Left lung (tissue), 10 donors: Measurements from ENCODE around the gene DIRAS1. TPM values are rescaled to one million over a fixed set of nuclear protein-coding genes. Genes with fewer than 3 reads are reported as not detected.

Source experiments
- ATAC-seq: fragments of 200-7000 bp; cut with Tn5 transposase; one replicate; pipeline ENCODE4 v1.9.1; 2020; ENCODE audit warnings: moderate library complexity
- DNase-seq, 4 donors: peaks; one replicate each; pipeline ENCODE4 v3.0.0-alpha.2; 2013 to 2020
- H3K27ac ChIP-seq, 2 donors: fragments of 200-600 bp; sonication (generic) in 1 of 2; one replicate each; pipeline versions ENCODE4 v1.5.0 to v1.8.0; 2020 to 2021
- H3K27me3 ChIP-seq, 2 donors: fragments of 200-600 bp; sonication (generic) in 1 of 2; one replicate each; pipeline versions ENCODE4 v1.5.0 to v1.8.0; 2020 to 2021
- H3K36me3 ChIP-seq, 2 donors: fragments of 200-600 bp; sonication (generic) in 1 of 2; one replicate each; pipeline versions ENCODE4 v1.5.0 to v1.8.0; 2020 to 2021
- H3K4me1 ChIP-seq, 2 donors: fragments of 200-600 bp; one replicate each; pipeline ENCODE4 v1.8.0; 2021
- H3K4me3 ChIP-seq, 2 donors: fragments of 200-600 bp; sonication (generic) in 1 of 2; one replicate each; pipeline versions ENCODE4 v1.5.0 to v1.8.0; 2020 to 2021; ENCODE audit warnings: mild to moderate bottlenecking in 1 of 2
- H3K9me3 ChIP-seq, 2 donors: fragments of 200-600 bp; sonication (generic) in 1 of 2; one replicate each; pipeline versions ENCODE4 v1.5.0 to v1.8.0; 2020 to 2021
- CTCF ChIP-seq, 2 donors: fragments of 200-600 bp; sonication (generic) in 1 of 2; IDR thresholded peaks; one replicate each; pipeline versions ENCODE4 v1.5.0 to v1.8.0; 2021; ENCODE audit warnings: antibody characterized with exemption in 2 of 2
- intact Hi-C, 2 donors: fragments of 100-400 bp; cut with DNase I; formaldehyde crosslinking; loops; one replicate each; pipeline versions ENCODE4 v1.11.2 to v1.14.2; 2022
- polyA plus RNA-seq, 6 donors: library from polyadenylated mRNA; unstranded; fragments of 120-200 nt; gene quantifications; one replicate each; pipeline ENCODE4 v1.2.1, GENCODE V29; 2013; ENCODE audit not compliant: insufficient read length in 6 of 6
- total RNA-seq, 2 donors: library from RNA; stranded (reverse); fragmentation: NEBNext Ultra II Directional; extraction: Animal tissue kit (Norgen Biotek cat#: 25700); gene quantifications; one replicate each; pipeline ENCODE4 v1.2.1, GENCODE V29; 2021
- donor health status: DM: no; HTN: yes; CAD: no.
- donor health status: DM: no; HTN: no; CAD: no.

DIRAS1 gene
- total and polyA plus RNA-seq, 8 donors, result 0.71 to 4.1 (median 1.5) TPM

GRCh38 chr19:2726904-2727639 lies 5.9 kb upstream of the DIRAS1 start:
- Histone ChIP-seq H3K4me1 (peaks cover 0 to 3% of the 10 kb centered on the region in 2 donors), H3K27ac (no peak overlapping the region), H3K9me3 (no peaks in the 10 kb centered on the region), H3K36me3 (peaks cover 0 to 5% of the 10 kb centered on the region in 2 donors), H3K27me3 (peaks cover 2 to 62% of the 10 kb centered on the region in 2 donors), H3K4me3 (no peak overlapping the region)
- DNase-seq (no peak), ATAC-seq (no peak)
- no peak for TF ChIP-seq CTCF (IDR thresholded peaks at IDR 0.05)
- intact Hi-C loops, result no loop called here

- H3K36me3 ChIP-seq, result no peaks in the 10 kb centered on the region
- H3K4me1 ChIP-seq, result peaks cover 0 to 3% of the 10 kb centered on the region in 2 donors
- no peak overlapping the region for H3K27ac ChIP-seq
- no peak for DNase-seq
- no peak overlapping the region for H3K4me3 ChIP-seq
- TF ChIP-seq CTCF (IDR thresholded peaks at IDR 0.05), result no peak
- intact Hi-C loops, result no loop called here
- H3K9me3 ChIP-seq, result no peaks in the 10 kb centered on the region
- no peak for ATAC-seq
- peaks cover 9 to 69% of the 10 kb centered on the region in 2 donors for H3K27me3 ChIP-seq
Measured at GRCh38 chr19:2726160-2726855, 5.1 kb upstream of the DIRAS1 start.

- no peak overlapping the region for H3K27ac ChIP-seq
- no peak for DNase-seq
- H3K27me3 ChIP-seq, result peaks cover 22 to 89% of the 10 kb centered on the region in 2 donors
- H3K36me3 ChIP-seq, result no peaks in the 10 kb centered on the region
- intact Hi-C loops, result no loop called here
- peaks cover 2 to 11% of the 10 kb centered on the region in 2 donors for H3K4me1 ChIP-seq
- H3K4me3 ChIP-seq, result no peak overlapping the region
- TF ChIP-seq CTCF (IDR thresholded peaks at IDR 0.05), result no peak
- no peak for ATAC-seq
- H3K9me3 ChIP-seq, result no peaks in the 10 kb centered on the region
Measured at GRCh38 chr19:2724148-2724557, 3.0 kb upstream of the DIRAS1 start.

GRCh38 chr19:2723747-2724146 lies 2.6 kb upstream of the DIRAS1 start:
- TF ChIP-seq CTCF (IDR thresholded peaks at IDR 0.05), result no peak
- no peak for ATAC-seq

GRCh38 chr19:2723345-2723715 lies 2.2 kb upstream of the DIRAS1 start:
- no peaks in the 10 kb centered on the region for H3K9me3 ChIP-seq
- H3K27ac ChIP-seq, result no peak overlapping the region
- no peak overlapping the region for H3K4me3 ChIP-seq
- ATAC-seq (no peak), DNase-seq (no peak)
- H3K27me3 ChIP-seq, result peaks cover 22 to 96% of the 10 kb centered on the region in 2 donors
- no peaks in the 10 kb centered on the region for H3K36me3 ChIP-seq
- no peak for TF ChIP-seq CTCF (IDR thresholded peaks at IDR 0.05)
- intact Hi-C loops, result no loop called here
- H3K4me1 ChIP-seq, result peaks cover 2 to 8% of the 10 kb centered on the region in 2 donors

More at GRCh38 chr19:2723747-2724146, 2.6 kb upstream of the DIRAS1 start:
- H3K4me3 ChIP-seq, result no peak overlapping the region
- no peaks in the 10 kb centered on the region for H3K36me3 ChIP-seq
- no peak overlapping the region for H3K27ac ChIP-seq
- DNase-seq, result no peak
- peaks cover 22 to 93% of the 10 kb centered on the region in 2 donors for H3K27me3 ChIP-seq
- H3K9me3 ChIP-seq, result no peaks in the 10 kb centered on the region
- H3K4me1 ChIP-seq, result peaks cover 2 to 11% of the 10 kb centered on the region in 2 donors
- intact Hi-C loops, result no loop called here
